Heart right ventricle (tissue), 16 donors: ENCODE measurements around the gene ROBO1. TPM values are rescaled to one million over a fixed set of nuclear protein-coding genes. Genes with fewer than 3 reads are reported as not detected.

ENCODE experiments used
- ATAC-seq, 8 donors: fragments of 200-7000 bp; cut with Tn5 transposase; one replicate each; pipeline ENCODE4 v1.9.1; 2020; ENCODE audit warnings: mild to moderate bottlenecking in 8 of 8, moderate library complexity in 8 of 8, moderate number of reproducible peaks in 1 of 8
- DNase-seq, 2 donors: peaks; one replicate each; pipeline ENCODE4 v3.0.0-alpha.2; 2020
- H3K27ac ChIP-seq, 10 donors: fragments of 200-600 bp; sonication (generic) in 2 of 10; one replicate each; pipeline versions ENCODE4 v1.5.0 to v1.8.0; 2020 to 2022; ENCODE audit warnings: mild to moderate bottlenecking in 3 of 10
- H3K27me3 ChIP-seq, 7 donors: fragments of 200-600 bp; one replicate each; pipeline ENCODE4 v1.8.0; 2021 to 2022; ENCODE audit warnings: mild to moderate bottlenecking in 2 of 7
- H3K36me3 ChIP-seq, 9 donors: fragments of 200-600 bp; sonication (generic) in 1 of 9; one replicate each; pipeline versions ENCODE4 v1.5.0 to v1.8.0; 2020 to 2022; ENCODE audit warnings: mild to moderate bottlenecking in 2 of 9
- H3K4me1 ChIP-seq, 9 donors: fragments of 200-600 bp; sonication (generic) in 1 of 9; one replicate each; pipeline versions ENCODE4 v1.5.0 to v1.8.0; 2020 to 2022; ENCODE audit warnings: mild to moderate bottlenecking in 4 of 9
- H3K4me3 ChIP-seq, 10 donors: fragments of 200-600 bp; sonication (generic) in 2 of 10; one replicate each; pipeline versions ENCODE4 v1.5.0 to v1.8.0; 2020 to 2022; ENCODE audit warnings: mild to moderate bottlenecking in 7 of 10, moderate library complexity in 2 of 10
- H3K9me3 ChIP-seq, 11 donors: fragments of 200-600 bp in 10 of 11; sonication (generic) in 2 of 11; one replicate each; pipeline versions ENCODE4 v1.5.0 to v1.8.0; 2013 to 2022; ENCODE audit warnings: mild to moderate bottlenecking in 2 of 11, control low read depth in 1 of 11, moderate library complexity in 1 of 11
- WGBS, 2 donors: extraction: QIAGEN DNeasy Blood & Tissue Kit; methylation state at CpG; one replicate each; pipeline ENCODE4 v1.1.7; 2013; ENCODE audit warnings: inconsistent platforms in 1 of 2; 5-methylcytosine and 5-hydroxymethylcytosine counted together
- intact Hi-C, 10 donors: fragments of 100-400 bp; cut with DNase I; formaldehyde crosslinking; loops; one replicate each; pipeline versions ENCODE4 v1.11.1 to v1.14.2; 2022
- polyA plus RNA-seq, 2 donors: library from polyadenylated mRNA; stranded (reverse); fragments of 200-250 nt; gene quantifications; one replicate each; pipeline ENCODE4 v1.2.3, GENCODE V29; 2013
- total RNA-seq, 10 donors: library from RNA; stranded (reverse); fragmentation: NEBNext Ultra II Directional in 3 of 10; extraction: Animal tissue kit (Norgen Biotek cat#: 25700) in 3 of 10; gene quantifications; one replicate each; pipeline versions ENCODE4 v1.2.1 to v1.2.4, GENCODE V29; 2021 to 2023
- TF ChIP-seq, protein P1 (sequence below), 9 donors: fragments of 200-600 bp; sonication (generic) in 2 of 9; IDR thresholded peaks; one replicate each; pipeline versions ENCODE4 v1.5.0 to v1.8.0; 2021 to 2022; ENCODE audit warnings: antibody characterized with exemption in 9 of 9, mild to moderate bottlenecking in 5 of 9, moderate library complexity in 1 of 9
- donor health status: Arrhythmogenic right ventricular cardiomyopathy.
- donor health status: ischemic (EF 13 %, LVEDD 7.1; RV severe dilation, severe dysfunction).
- donor health status: healthy with polysubstance abuse.
- donor health status: DM: no; HTN: yes; CAD: no.
- donor health status: DM: no; HTN: no; CAD: no.
- donor health status: ischemic (EF 25% LVEDD 6.9; RV normal size, moderate dysfunction).
- donor health status: ischemic (EF 25% LVEDD 5.7; RV mildly dilated, moderate dysfunction).
- donor health status: healthy.
- donor health status: DM: yes; HTN: yes; CAD: no.
- donor health status: Ischemic cardiomyopathy.
- donor health status: ischemic (EF 35%, LVEDD 5.7; RV mildly dilated, moderate dysfunction).
- donor health status: nonischemic (EF 11% LVEDD 7.7; RV severe dilation, severe dysfunction).
- donor health status: DM: yes; HTN: yes; CAD: no.
- donor health status: PGD.
- donor health status: ischemic (EF 29% LVEDD 5.4; RV normal size, mild dysfunction).
- donor health status: nonischemic (EF 23%, LVEDD 6.1; RV moderate dilation, normal function).

ROBO1 gene
- total and polyA plus RNA-seq, 12 donors = 2.8 to 13.9 (median 5.6) TPM

GRCh38 chr3:78666470-78666800, 1101.4 kb downstream of the ROBO1 start:
- Histone ChIP-seq H3K4me1 (no peaks in the 10 kb centered on the region), H3K27me3 (no peaks in the 10 kb centered on the region), H3K27ac (no peak overlapping the region), H3K36me3 (peaks cover 0 to 10% (median 0%) of the 10 kb centered on the region in 9 donors), H3K9me3 (no peaks in the 10 kb centered on the region), H3K4me3 (no peak overlapping the region)
- intact Hi-C loops = loop anchor here in 4 of 10 donors (10.0 kb wide), 4 partner anchors 58 to 838 kb away; no protein-coding TSS in a partner anchor
- TF ChIP-seq, protein P1, sequence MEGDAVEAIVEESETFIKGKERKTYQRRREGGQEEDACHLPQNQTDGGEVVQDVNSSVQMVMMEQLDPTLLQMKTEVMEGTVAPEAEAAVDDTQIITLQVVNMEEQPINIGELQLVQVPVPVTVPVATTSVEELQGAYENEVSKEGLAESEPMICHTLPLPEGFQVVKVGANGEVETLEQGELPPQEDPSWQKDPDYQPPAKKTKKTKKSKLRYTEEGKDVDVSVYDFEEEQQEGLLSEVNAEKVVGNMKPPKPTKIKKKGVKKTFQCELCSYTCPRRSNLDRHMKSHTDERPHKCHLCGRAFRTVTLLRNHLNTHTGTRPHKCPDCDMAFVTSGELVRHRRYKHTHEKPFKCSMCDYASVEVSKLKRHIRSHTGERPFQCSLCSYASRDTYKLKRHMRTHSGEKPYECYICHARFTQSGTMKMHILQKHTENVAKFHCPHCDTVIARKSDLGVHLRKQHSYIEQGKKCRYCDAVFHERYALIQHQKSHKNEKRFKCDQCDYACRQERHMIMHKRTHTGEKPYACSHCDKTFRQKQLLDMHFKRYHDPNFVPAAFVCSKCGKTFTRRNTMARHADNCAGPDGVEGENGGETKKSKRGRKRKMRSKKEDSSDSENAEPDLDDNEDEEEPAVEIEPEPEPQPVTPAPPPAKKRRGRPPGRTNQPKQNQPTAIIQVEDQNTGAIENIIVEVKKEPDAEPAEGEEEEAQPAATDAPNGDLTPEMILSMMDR (IDR thresholded peaks at IDR 0.05) = no peak
- 65 to 71% methylated on average over 1 of the region's 1 CpG for WGBS, 2 donors
- DNase-seq = no peak
- no peak for ATAC-seq

GRCh38 chr3:78665776-78666469, 1101.9 kb downstream of the ROBO1 start:
- WGBS, 2 donors = 85 to 91% methylated on average over 11 of the region's 11 CpGs
- H3K27me3 ChIP-seq = no peaks in the 10 kb centered on the region
- intact Hi-C loops = loop anchor here in 4 of 10 donors (10.0 kb wide), 4 partner anchors 59 to 839 kb away; no protein-coding TSS in a partner anchor
- H3K27ac ChIP-seq = no peak overlapping the region
- DNase-seq (no peak), ATAC-seq (no peak)
- TF ChIP-seq, protein P1 (IDR thresholded peaks at IDR 0.05) = no peak
- H3K9me3 ChIP-seq = no peaks in the 10 kb centered on the region
- H3K36me3 ChIP-seq = peaks cover 0 to 10% (median 0%) of the 10 kb centered on the region in 9 donors
- no peak overlapping the region for H3K4me3 ChIP-seq
- H3K4me1 ChIP-seq = no peaks in the 10 kb centered on the region

DNA sequence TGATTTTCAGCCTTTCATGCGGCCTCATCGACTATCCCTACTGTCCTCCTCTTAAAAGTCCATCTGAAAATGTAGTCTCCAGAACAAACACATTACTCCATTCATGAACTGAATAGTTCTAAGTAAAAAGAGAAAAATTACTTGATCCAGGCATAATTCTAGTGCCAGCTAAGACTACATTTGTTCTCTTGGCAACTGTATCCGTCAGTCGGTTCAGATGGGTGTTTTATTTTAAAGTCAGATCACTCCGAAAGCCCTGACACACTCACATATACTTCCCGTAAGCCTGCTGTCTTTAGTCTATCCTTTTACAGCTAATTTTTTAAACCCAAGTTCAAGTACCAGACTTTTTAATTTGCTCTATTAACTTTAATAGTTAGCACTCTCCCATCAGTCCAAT, 1102.7 kb downstream of the ROBO1 start:
- no peak for ATAC-seq
- H3K4me1 ChIP-seq = no peaks in the 10 kb centered on the region
- TF ChIP-seq, protein P1 (IDR thresholded peaks at IDR 0.05) = no peak
- 91 to 92% methylated on average over 6 of the region's 6 CpGs for WGBS, 2 donors
- H3K27me3 ChIP-seq = no peaks in the 10 kb centered on the region
- no peak overlapping the region for H3K4me3 ChIP-seq
- no peaks in the 10 kb centered on the region for H3K9me3 ChIP-seq
- no peak overlapping the region for H3K27ac ChIP-seq
- intact Hi-C loops = loop anchor here in 4 of 10 donors (10.0 kb wide), 4 partner anchors 60 to 840 kb away; no protein-coding TSS in a partner anchor
- H3K36me3 ChIP-seq = peaks cover 0 to 10% (median 0%) of the 10 kb centered on the region in 9 donors
- DNase-seq = no peak

DNA sequence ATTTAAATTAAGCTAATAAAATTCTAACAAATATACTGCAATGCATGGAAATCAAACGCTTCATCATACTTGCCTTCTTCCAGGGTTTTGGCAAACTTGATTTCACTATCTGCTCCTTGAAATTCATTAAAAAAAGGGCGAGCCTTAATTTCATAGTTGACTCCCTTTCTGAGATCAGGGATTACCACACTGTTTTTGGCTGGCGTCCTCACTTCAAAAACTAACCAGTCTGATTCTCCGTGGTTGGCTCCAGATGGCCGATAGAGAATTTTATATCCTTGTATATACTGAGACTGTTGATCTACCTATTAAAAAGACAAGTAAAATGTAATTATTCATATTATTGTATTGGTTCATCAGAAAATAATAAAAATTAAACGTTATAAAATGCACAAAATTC, 1106.8 kb downstream of the ROBO1 start:
- no peaks in the 10 kb centered on the region for H3K4me1 ChIP-seq
- no peaks in the 10 kb centered on the region for H3K27me3 ChIP-seq
- 76% methylated on average over 6 of the region's 6 CpGs for WGBS, 2 donors
- peak in 3 of 8 donors; percentile 38 to 67 (median 47) for ATAC-seq
- H3K9me3 ChIP-seq = no peaks in the 10 kb centered on the region
- TF ChIP-seq, protein P1 (IDR thresholded peaks at IDR 0.05) = no peak
- no peak overlapping the region for H3K27ac ChIP-seq
- intact Hi-C loops = loop anchor here in 8 of 10 donors (2.0 to 10.0 kb wide), 9 partner anchors 64 to 844 kb away; no protein-coding TSS in a partner anchor
- peak in 1 of 2 donors; percentile 24 for DNase-seq
- no peak overlapping the region for H3K4me3 ChIP-seq
- peaks cover 0 to 9% (median 0%) of the 10 kb centered on the region in 9 donors for H3K36me3 ChIP-seq
